ENCODE data around the gene ZKSCAN1. TPM values are rescaled to one million over a fixed set of nuclear protein-coding genes. Genes with fewer than 3 reads are reported as not detected.
A peak's percentile ranks its signal among the peaks of the same experiment; 100 is the strongest.

ZKSCAN1 gene
- total RNA-seq, 1 experiment from 2014 or later, result 9.0 TPM

GRCh38 chr7:100035876-100036275, 20.5 kb downstream of the ZKSCAN1 start:
- DNase-seq, result no peak
- no peak overlapping the region for H3K4me3 ChIP-seq (ENCODE audit: insufficient read depth, low read depth, low read length)
- H3K27me3 ChIP-seq (ENCODE audit: control insufficient read depth, insufficient read depth, low read length), result no peaks in the 10 kb centered on the region
- H3K36me3 ChIP-seq (replicated peaks; ENCODE audit: control insufficient read depth, insufficient read depth, low read length), result peaks cover 21% of the 10 kb centered on the region

- Histone ChIP-seq H3K4me3 (ENCODE audit: insufficient read depth, low read depth, low read length) (no peak overlapping the region), H3K36me3 (replicated peaks; ENCODE audit: control insufficient read depth, insufficient read depth, low read length) (peaks cover 14% of the 10 kb centered on the region), H3K27me3 (ENCODE audit: control insufficient read depth, insufficient read depth, low read length) (no peaks in the 10 kb centered on the region)
- no peak for DNase-seq
These were observed 22.9 kb downstream of the ZKSCAN1 start for GRCh38 chr7:100038326-100038725.

- no peaks in the 10 kb centered on the region for H3K36me3 ChIP-seq (replicated peaks; ENCODE audit: control insufficient read depth, insufficient read depth, low read length)
- no peaks in the 10 kb centered on the region for H3K27me3 ChIP-seq (ENCODE audit: control insufficient read depth, insufficient read depth, low read length)
- no peak overlapping the region for H3K4me3 ChIP-seq (ENCODE audit: insufficient read depth, low read depth, low read length)
- DNase-seq, result no peak
These were observed 25.2 kb downstream of the ZKSCAN1 start for GRCh38 chr7:100040575-100040974.

GRCh38 chr7:100044718-100045117, 29.3 kb downstream of the ZKSCAN1 start:
- DNase-seq, result peak; percentile 54
- Histone ChIP-seq H3K4me3 (ENCODE audit: insufficient read depth, low read depth, low read length) (no peak overlapping the region), H3K27me3 (ENCODE audit: control insufficient read depth, insufficient read depth, low read length) (no peaks in the 10 kb centered on the region), H3K36me3 (replicated peaks; ENCODE audit: control insufficient read depth, insufficient read depth, low read length) (no peaks in the 10 kb centered on the region)

- no peak overlapping the region for H3K4me3 ChIP-seq (ENCODE audit: insufficient read depth, low read depth, low read length)
- H3K36me3 ChIP-seq (replicated peaks; ENCODE audit: control insufficient read depth, insufficient read depth, low read length), result no peaks in the 10 kb centered on the region; the same call in 1 of the 2 replicates
- no peaks in the 10 kb centered on the region for H3K27me3 ChIP-seq (ENCODE audit: control insufficient read depth, insufficient read depth, low read length)
- DNase-seq, result no peak
These were observed 33.3 kb downstream of the ZKSCAN1 start for GRCh38 chr7:100048680-100049079.

GRCh38 chr7:100049441-100050291, 34.3 kb downstream of the ZKSCAN1 start, which contains the start of gene ZSCAN21:
TSS of gene ZSCAN21 (plus strand) at chr7:100049774. CDS start at chr7:100057007, 7,233 bp downstream.
- Histone ChIP-seq H3K4me3 (ENCODE audit: insufficient read depth, low read depth, low read length) (peak within 1 kb of the TSS; percentile 71), H3K36me3 (replicated peaks; ENCODE audit: control insufficient read depth, insufficient read depth, low read length) (no peaks in the 10 kb centered on the region; the same call in 1 of the 2 replicates), H3K27me3 (ENCODE audit: control insufficient read depth, insufficient read depth, low read length) (no peaks in the 10 kb centered on the region)
- peak; percentile 98 for DNase-seq

- Histone ChIP-seq H3K4me3 (ENCODE audit: insufficient read depth, low read depth, low read length) (no peak overlapping the region), H3K27me3 (ENCODE audit: control insufficient read depth, insufficient read depth, low read length) (no peaks in the 10 kb centered on the region), H3K36me3 (replicated peaks; ENCODE audit: control insufficient read depth, insufficient read depth, low read length) (peaks cover under 1% of the 10 kb centered on the region; the same call in 1 of the 2 replicates)
- DNase-seq, result no peak
These were observed 36.2 kb downstream of the ZKSCAN1 start for GRCh38 chr7:100051611-100052010.

GRCh38 chr7:100053215-100053614, 37.8 kb downstream of the ZKSCAN1 start:
- DNase-seq, result peak; percentile 78
- H3K36me3 ChIP-seq (replicated peaks; ENCODE audit: control insufficient read depth, insufficient read depth, low read length), result peaks cover 11% of the 10 kb centered on the region
- no peak overlapping the region for H3K4me3 ChIP-seq (ENCODE audit: insufficient read depth, low read depth, low read length)
- no peaks in the 10 kb centered on the region for H3K27me3 ChIP-seq (ENCODE audit: control insufficient read depth, insufficient read depth, low read length)

- DNase-seq, result no peak
- H3K27me3 ChIP-seq (ENCODE audit: control insufficient read depth, insufficient read depth, low read length), result no peaks in the 10 kb centered on the region
- H3K4me3 ChIP-seq (ENCODE audit: insufficient read depth, low read depth, low read length), result no peak overlapping the region
- H3K36me3 ChIP-seq (replicated peaks; ENCODE audit: control insufficient read depth, insufficient read depth, low read length), result peaks cover 21% of the 10 kb centered on the region
These were observed 41.6 kb downstream of the ZKSCAN1 start for GRCh38 chr7:100057006-100057405.

- peaks cover 28% of the 10 kb centered on the region for H3K36me3 ChIP-seq (replicated peaks; ENCODE audit: control insufficient read depth, insufficient read depth, low read length)
- no peak overlapping the region for H3K4me3 ChIP-seq (ENCODE audit: insufficient read depth, low read depth, low read length)
- no peaks in the 10 kb centered on the region for H3K27me3 ChIP-seq (ENCODE audit: control insufficient read depth, insufficient read depth, low read length)
- no peak for DNase-seq
These were observed 43.9 kb downstream of the ZKSCAN1 start for GRCh38 chr7:100059251-100059739.

GRCh38 chr7:100061518-100062193, 46.3 kb downstream of the ZKSCAN1 start:
- peaks cover 33% of the 10 kb centered on the region for H3K36me3 ChIP-seq (replicated peaks; ENCODE audit: control insufficient read depth, insufficient read depth, low read length)
- no peak for DNase-seq

GRCh38 chr7:100063376-100063775, 48.0 kb downstream of the ZKSCAN1 start:
- H3K4me3 ChIP-seq (ENCODE audit: insufficient read depth, low read depth, low read length), result no peak overlapping the region
- no peaks in the 10 kb centered on the region for H3K27me3 ChIP-seq (ENCODE audit: control insufficient read depth, insufficient read depth, low read length)
- H3K36me3 ChIP-seq (replicated peaks; ENCODE audit: control insufficient read depth, insufficient read depth, low read length), result peaks cover 21% of the 10 kb centered on the region
- DNase-seq, result no peak

More at GRCh38 chr7:100061518-100062193, 46.3 kb downstream of the ZKSCAN1 start:
- Histone ChIP-seq H3K27me3 (ENCODE audit: control insufficient read depth, insufficient read depth, low read length) (no peaks in the 10 kb centered on the region), H3K4me3 (ENCODE audit: insufficient read depth, low read depth, low read length) (no peak overlapping the region)

- Histone ChIP-seq H3K27me3 (ENCODE audit: control insufficient read depth, insufficient read depth, low read length) (no peaks in the 10 kb centered on the region), H3K36me3 (replicated peaks; ENCODE audit: control insufficient read depth, insufficient read depth, low read length) (peaks cover 17% of the 10 kb centered on the region), H3K4me3 (ENCODE audit: insufficient read depth, low read depth, low read length) (no peak overlapping the region)
- DNase-seq, result no peak
These were observed 48.8 kb downstream of the ZKSCAN1 start for GRCh38 chr7:100064162-100064561.

- Histone ChIP-seq H3K27me3 (ENCODE audit: control insufficient read depth, insufficient read depth, low read length) (no peaks in the 10 kb centered on the region), H3K36me3 (replicated peaks; ENCODE audit: control insufficient read depth, insufficient read depth, low read length) (peaks cover 23% of the 10 kb centered on the region), H3K4me3 (ENCODE audit: insufficient read depth, low read depth, low read length) (no peak overlapping the region)
- DNase-seq, result no peak
These were observed 50.2 kb downstream of the ZKSCAN1 start for GRCh38 chr7:100065452-100066186.
